ENCODE measurements around the gene HSPA1B. TPM values are rescaled to one million over a fixed set of nuclear protein-coding genes. Genes with fewer than 3 reads are reported as not detected.
"Not testable (repeated sequence)": the region's sequence is repeated elsewhere in the genome, so short reads cannot be mapped to it uniquely, and the experiment has no call there.

HSPA1B gene
- total RNA-seq, 1 experiment from 2014 or later, result 78.6 TPM

DNA sequence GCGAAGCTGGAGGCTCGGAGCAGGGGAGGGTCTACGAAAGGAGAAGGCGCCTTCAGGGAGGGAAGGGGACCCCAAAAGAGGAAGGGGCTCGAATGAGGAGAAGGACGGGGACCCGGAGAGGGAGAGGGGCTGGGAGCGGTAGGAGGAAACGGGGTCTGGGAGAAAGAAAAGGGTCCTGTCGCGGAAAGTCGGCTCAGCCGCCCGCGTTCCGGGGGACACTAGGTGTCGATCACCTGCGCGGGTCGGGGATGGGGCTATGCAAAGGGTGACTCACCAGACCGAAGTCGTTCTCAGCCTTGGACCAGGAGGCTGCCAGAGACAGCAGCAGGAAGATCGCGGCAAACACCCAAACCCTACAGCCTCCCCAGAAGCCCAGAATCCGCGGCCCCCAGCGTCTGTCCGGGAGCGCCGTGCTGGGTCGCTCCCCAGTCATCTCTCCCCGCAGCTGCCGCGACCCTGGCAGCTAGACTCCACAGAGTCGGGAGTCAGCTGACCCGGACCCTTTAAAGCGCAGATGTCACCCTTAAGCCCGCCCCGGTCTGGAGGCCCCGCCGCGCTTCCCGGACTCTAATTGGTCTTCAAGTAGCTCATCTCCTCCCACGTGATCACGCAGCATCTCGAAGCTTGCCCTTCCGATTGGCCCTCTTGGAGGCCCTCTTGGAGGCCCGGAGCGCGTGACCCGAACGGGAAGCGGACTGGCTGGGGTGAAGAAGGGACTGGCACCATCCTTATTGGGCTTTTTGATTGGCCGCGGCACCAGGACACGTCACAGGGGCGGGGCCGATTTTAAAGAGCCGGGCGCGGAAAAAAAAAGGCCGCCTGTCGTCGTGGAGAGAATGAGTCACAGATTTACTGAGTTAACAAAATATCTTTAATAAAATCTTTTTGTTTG lies 35.1 kb downstream of the HSPA1B start, which contains the start of gene NEU1:
Gene NEU1 (minus strand): TSS at position 478 of the 892 bp plus-strand sequence. CDS start 45 bp downstream, at position 433.
- H3K27ac ChIP-seq (ENCODE audit: low read length), result no peak within 1 kb of the TSS
- H3K9ac ChIP-seq (ENCODE audit: low read length), result peak within 1 kb of the TSS; percentile 79
- peak within 1 kb of the TSS; percentile 86 for H3K4me3 ChIP-seq (ENCODE audit: low read length)
- peaks cover 22% of the 10 kb centered on the region for H3K4me1 ChIP-seq (ENCODE audit: low read length)
- H2AFZ ChIP-seq (ENCODE audit: low read length), result peak within 1 kb of the TSS; percentile 95
- peak; percentile 100 for DNase-seq
- H3K9me3 ChIP-seq (ENCODE audit: low read length), result no peaks in the 10 kb centered on the region
- no peaks in the 10 kb centered on the region for H3K79me2 ChIP-seq (ENCODE audit: low read length)
- H3K27me3 ChIP-seq (ENCODE audit: low read length), result no peaks in the 10 kb centered on the region
- H3K36me3 ChIP-seq (ENCODE audit: insufficient read depth, low read length), result no peaks in the 10 kb centered on the region; the same call in 1 of the 2 replicates
- H3K4me2 ChIP-seq (ENCODE audit: low read depth, low read length, poor library complexity, severe bottlenecking), result peak within 1 kb of the TSS; percentile 94
- H3K9me2 ChIP-seq (replicated peaks; ENCODE audit: insufficient read depth, low read length), result no peaks in the 10 kb centered on the region
- no peaks in the 10 kb centered on the region for H4K20me1 ChIP-seq (ENCODE audit: insufficient read depth, low read depth, low read length)

- H3K9ac ChIP-seq (ENCODE audit: low read length), result peak overlapping the region; percentile 71
These were observed 36.6 kb downstream of the HSPA1B start for GRCh38 chr6:31864123-31864562.

DNA sequence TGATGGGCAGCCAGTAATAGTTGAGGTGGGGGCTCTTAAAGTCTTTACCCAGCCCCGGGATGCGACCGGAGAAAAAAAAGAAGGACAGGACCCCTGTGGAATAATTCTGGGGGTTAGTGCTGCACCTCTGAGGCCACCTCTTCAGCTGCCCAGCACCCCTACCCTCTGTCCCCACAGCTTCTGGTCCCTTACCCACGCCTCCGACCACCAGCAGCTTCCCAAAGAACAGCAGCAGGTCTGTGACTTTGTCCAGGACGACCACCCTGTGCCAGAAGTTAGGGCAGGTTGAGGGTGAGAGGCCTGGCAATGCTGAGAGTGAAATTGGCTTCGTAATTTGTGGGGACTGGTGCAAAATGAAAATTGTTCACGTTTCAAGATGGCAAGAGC lies 37.3 kb downstream of the HSPA1B start:
- H3K4me1 ChIP-seq (ENCODE audit: low read length), result peaks cover 22% of the 10 kb centered on the region
- no peak overlapping the region for H3K4me2 ChIP-seq (ENCODE audit: low read depth, low read length, poor library complexity, severe bottlenecking)
- no peaks in the 10 kb centered on the region for H3K36me3 ChIP-seq (ENCODE audit: insufficient read depth, low read length)
- no peak overlapping the region for H3K4me3 ChIP-seq (ENCODE audit: low read length)
- H3K9me2 ChIP-seq (replicated peaks; ENCODE audit: insufficient read depth, low read length), result no peaks in the 10 kb centered on the region
- no peak overlapping the region for H3K9ac ChIP-seq (ENCODE audit: low read length)
- no peaks in the 10 kb centered on the region for H3K27me3 ChIP-seq (ENCODE audit: low read length)
- H3K27ac ChIP-seq (ENCODE audit: low read length), result no peak overlapping the region
- H2AFZ ChIP-seq (ENCODE audit: low read length), result no peak overlapping the region
- DNase-seq, result no peak
- H3K79me2 ChIP-seq (ENCODE audit: low read length), result no peaks in the 10 kb centered on the region
- no peaks in the 10 kb centered on the region for H3K9me3 ChIP-seq (ENCODE audit: low read length)
- H4K20me1 ChIP-seq (ENCODE audit: insufficient read depth, low read depth, low read length), result no peaks in the 10 kb centered on the region

More at GRCh38 chr6:31864123-31864562, 36.6 kb downstream of the HSPA1B start:
- not testable (repeated sequence) for H3K27me3 ChIP-seq (ENCODE audit: low read length); H3K36me3 ChIP-seq (ENCODE audit: insufficient read depth, low read length); H3K9me2 ChIP-seq (replicated peaks; ENCODE audit: insufficient read depth, low read length); H3K79me2 ChIP-seq (ENCODE audit: low read length); H3K9me3 ChIP-seq (ENCODE audit: low read length); H3K27ac ChIP-seq (ENCODE audit: low read length); H4K20me1 ChIP-seq (ENCODE audit: insufficient read depth, low read depth, low read length); DNase-seq
- Histone ChIP-seq H3K4me1 (ENCODE audit: low read length) (peaks cover 22% of the 10 kb centered on the region), H2AFZ (ENCODE audit: low read length) (peak overlapping the region; percentile 95; the same call in 1 of the 2 replicates), H3K4me3 (ENCODE audit: low read length) (peak overlapping the region; percentile 78), H3K4me2 (ENCODE audit: low read depth, low read length, poor library complexity, severe bottlenecking) (peak overlapping the region; percentile 94)

DNA sequence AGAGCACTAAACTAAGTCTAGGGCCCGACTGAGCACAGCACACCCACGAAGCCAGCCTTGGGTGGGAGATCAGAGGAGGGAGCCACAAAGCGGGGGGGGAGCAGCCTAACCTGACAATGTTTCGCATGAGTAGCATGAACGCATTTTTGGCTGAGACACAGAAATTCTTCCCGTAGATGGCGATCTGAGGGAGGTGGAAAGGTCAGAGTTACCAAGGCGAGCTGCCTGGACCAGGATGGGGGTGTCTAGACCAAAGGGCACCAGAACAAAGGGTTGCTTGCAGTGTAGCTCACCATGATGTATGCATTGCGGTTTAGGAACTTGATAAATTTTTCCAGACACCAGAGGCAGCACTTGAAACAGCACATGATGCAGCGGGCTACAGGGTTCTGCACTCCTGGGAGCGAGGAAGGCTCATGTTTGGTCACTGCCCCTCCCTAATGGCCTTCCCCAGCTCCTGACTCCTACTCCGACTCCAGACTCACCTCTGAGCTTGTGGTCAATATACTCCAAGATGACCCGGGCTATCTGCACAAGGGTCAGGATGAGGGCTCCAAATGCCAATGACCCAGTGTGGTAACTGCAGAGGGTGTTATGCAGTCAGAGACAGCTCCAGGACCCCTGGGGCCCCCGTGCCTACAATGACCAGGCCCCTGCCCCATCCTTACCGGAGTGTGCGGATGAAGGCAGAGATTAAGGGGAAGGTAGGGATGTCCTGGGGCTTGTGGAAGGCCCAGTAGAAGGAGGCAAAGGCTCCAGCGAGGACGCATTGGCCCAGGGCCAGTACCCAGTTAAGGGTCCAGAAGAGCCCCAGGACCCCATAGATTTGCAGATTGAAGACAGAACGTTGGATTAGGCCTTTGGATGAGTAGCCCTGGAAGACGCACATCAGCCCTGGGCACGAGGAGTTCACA lies 37.9 kb downstream of the HSPA1B start:
- DNase-seq, result no peak
- no peak overlapping the region for H3K27ac ChIP-seq (ENCODE audit: low read length)
- H3K4me1 ChIP-seq (ENCODE audit: low read length), result peaks cover 22% of the 10 kb centered on the region
- H4K20me1 ChIP-seq (ENCODE audit: insufficient read depth, low read depth, low read length), result no peaks in the 10 kb centered on the region
- no peak overlapping the region for H2AFZ ChIP-seq (ENCODE audit: low read length)
- H3K9me2 ChIP-seq (replicated peaks; ENCODE audit: insufficient read depth, low read length), result no peaks in the 10 kb centered on the region
- H3K79me2 ChIP-seq (ENCODE audit: low read length), result no peaks in the 10 kb centered on the region
- H3K9ac ChIP-seq (ENCODE audit: low read length), result no peak overlapping the region
- no peaks in the 10 kb centered on the region for H3K27me3 ChIP-seq (ENCODE audit: low read length)
- no peak overlapping the region for H3K4me2 ChIP-seq (ENCODE audit: low read depth, low read length, poor library complexity, severe bottlenecking)
- no peak overlapping the region for H3K4me3 ChIP-seq (ENCODE audit: low read length)
- H3K36me3 ChIP-seq (ENCODE audit: insufficient read depth, low read length), result no peaks in the 10 kb centered on the region
- no peaks in the 10 kb centered on the region for H3K9me3 ChIP-seq (ENCODE audit: low read length)

- not testable (repeated sequence) for H3K27ac ChIP-seq (ENCODE audit: low read length); H3K36me3 ChIP-seq (ENCODE audit: insufficient read depth, low read length); H3K9me2 ChIP-seq (replicated peaks; ENCODE audit: insufficient read depth, low read length); DNase-seq; H3K4me3 ChIP-seq (ENCODE audit: low read length); H2AFZ ChIP-seq (ENCODE audit: low read length); H3K27me3 ChIP-seq (ENCODE audit: low read length); H3K79me2 ChIP-seq (ENCODE audit: low read length); H3K4me2 ChIP-seq (ENCODE audit: low read depth, low read length, poor library complexity, severe bottlenecking); H3K4me1 ChIP-seq (ENCODE audit: low read length); H3K9me3 ChIP-seq (ENCODE audit: low read length); H4K20me1 ChIP-seq (ENCODE audit: insufficient read depth, low read depth, low read length); H3K9ac ChIP-seq (ENCODE audit: low read length)
These were observed 41.1 kb downstream of the HSPA1B start for GRCh38 chr6:31868658-31868971.

- H4K20me1 ChIP-seq (ENCODE audit: insufficient read depth, low read depth, low read length), result no peaks in the 10 kb centered on the region
- H2AFZ ChIP-seq (ENCODE audit: low read length), result no peak overlapping the region
- H3K9me3 ChIP-seq (ENCODE audit: low read length), result no peaks in the 10 kb centered on the region
- no peak for DNase-seq
- H3K79me2 ChIP-seq (ENCODE audit: low read length), result no peaks in the 10 kb centered on the region
- no peak overlapping the region for H3K27ac ChIP-seq (ENCODE audit: low read length)
- no peak overlapping the region for H3K4me2 ChIP-seq (ENCODE audit: low read depth, low read length, poor library complexity, severe bottlenecking)
- no peaks in the 10 kb centered on the region for H3K36me3 ChIP-seq (ENCODE audit: insufficient read depth, low read length)
- no peak overlapping the region for H3K9ac ChIP-seq (ENCODE audit: low read length)
- H3K27me3 ChIP-seq (ENCODE audit: low read length), result no peaks in the 10 kb centered on the region
- no peaks in the 10 kb centered on the region for H3K9me2 ChIP-seq (replicated peaks; ENCODE audit: insufficient read depth, low read length)
- H3K4me3 ChIP-seq (ENCODE audit: low read length), result no peak overlapping the region
- H3K4me1 ChIP-seq (ENCODE audit: low read length), result no peaks in the 10 kb centered on the region
These were observed 41.8 kb downstream of the HSPA1B start for GRCh38 chr6:31869343-31869742.

DNA sequence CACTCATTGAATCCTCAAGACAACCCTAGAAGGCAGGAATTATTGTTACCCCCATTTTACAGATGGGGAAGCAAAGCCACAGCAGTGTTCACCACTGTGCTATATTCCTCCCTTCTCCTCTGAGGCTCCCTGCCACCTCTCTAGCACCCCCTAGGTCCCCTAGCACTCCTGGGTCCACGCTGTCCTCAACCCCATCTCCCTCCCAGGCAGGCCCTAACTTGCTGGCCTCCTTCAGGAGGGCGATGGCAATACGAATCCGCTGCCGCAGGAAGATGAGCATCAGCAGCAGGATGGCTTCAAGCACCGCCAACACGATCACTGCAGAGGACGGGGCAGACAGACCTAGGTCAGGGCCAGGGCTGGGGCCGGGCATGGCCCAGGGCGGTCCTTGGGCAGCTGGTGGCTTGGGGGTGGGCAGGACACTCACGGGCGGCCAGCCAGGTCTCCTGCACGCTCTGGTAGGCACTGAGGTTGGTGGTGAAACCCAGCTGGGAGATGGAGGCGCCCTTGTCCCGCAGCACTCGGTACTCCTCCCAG lies 42.9 kb downstream of the HSPA1B start:
- peak; percentile 49 for DNase-seq
- no peaks in the 10 kb centered on the region for H3K27me3 ChIP-seq (ENCODE audit: low read length)

More for the DNA sequence above, 42.9 kb downstream of the HSPA1B start:
- Histone ChIP-seq H3K36me3 (ENCODE audit: insufficient read depth, low read length) (no peaks in the 10 kb centered on the region), H3K79me2 (ENCODE audit: low read length) (no peaks in the 10 kb centered on the region), H3K27ac (ENCODE audit: low read length) (no peak overlapping the region), H3K4me1 (ENCODE audit: low read length) (no peaks in the 10 kb centered on the region), H3K4me3 (ENCODE audit: low read length) (no peak overlapping the region), H4K20me1 (ENCODE audit: insufficient read depth, low read depth, low read length) (no peaks in the 10 kb centered on the region), H3K9me2 (replicated peaks; ENCODE audit: insufficient read depth, low read length) (no peaks in the 10 kb centered on the region), H3K9me3 (ENCODE audit: low read length) (no peaks in the 10 kb centered on the region), H3K4me2 (ENCODE audit: low read depth, low read length, poor library complexity, severe bottlenecking) (no peak overlapping the region), H3K9ac (ENCODE audit: low read length) (no peak overlapping the region), H2AFZ (ENCODE audit: low read length) (no peak overlapping the region)

Data from Karpas-422 (cell line).